DMS153 (cell line): ENCODE data around the gene LMO2.

Source experiments
- DNase-seq: peaks from one replicate; lab custom pipeline; 2025; lab: John Stamatoyannopoulos, UW

LMO2 gene

DNA sequence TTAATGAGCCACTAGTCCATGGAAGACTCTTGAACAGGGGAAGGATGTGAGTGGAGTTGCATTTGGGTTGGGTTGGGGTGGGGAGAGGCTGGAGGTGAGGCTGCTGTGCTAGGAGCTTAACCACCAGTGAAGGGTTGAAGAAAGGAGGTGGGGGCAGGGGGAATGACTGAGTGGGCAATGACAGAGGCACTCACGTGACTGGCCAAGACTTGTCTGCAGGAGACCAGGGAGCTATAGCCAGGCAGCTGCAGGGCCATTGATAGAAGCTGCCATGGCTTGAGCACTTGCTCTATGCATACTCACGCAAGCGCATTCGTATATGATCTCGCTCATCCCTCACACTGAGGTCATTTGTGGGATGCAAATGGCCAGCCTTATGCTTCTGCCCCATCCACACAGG is 4.0 kb downstream of the LMO2 start:
- DNase-seq, result no peak

DNA sequence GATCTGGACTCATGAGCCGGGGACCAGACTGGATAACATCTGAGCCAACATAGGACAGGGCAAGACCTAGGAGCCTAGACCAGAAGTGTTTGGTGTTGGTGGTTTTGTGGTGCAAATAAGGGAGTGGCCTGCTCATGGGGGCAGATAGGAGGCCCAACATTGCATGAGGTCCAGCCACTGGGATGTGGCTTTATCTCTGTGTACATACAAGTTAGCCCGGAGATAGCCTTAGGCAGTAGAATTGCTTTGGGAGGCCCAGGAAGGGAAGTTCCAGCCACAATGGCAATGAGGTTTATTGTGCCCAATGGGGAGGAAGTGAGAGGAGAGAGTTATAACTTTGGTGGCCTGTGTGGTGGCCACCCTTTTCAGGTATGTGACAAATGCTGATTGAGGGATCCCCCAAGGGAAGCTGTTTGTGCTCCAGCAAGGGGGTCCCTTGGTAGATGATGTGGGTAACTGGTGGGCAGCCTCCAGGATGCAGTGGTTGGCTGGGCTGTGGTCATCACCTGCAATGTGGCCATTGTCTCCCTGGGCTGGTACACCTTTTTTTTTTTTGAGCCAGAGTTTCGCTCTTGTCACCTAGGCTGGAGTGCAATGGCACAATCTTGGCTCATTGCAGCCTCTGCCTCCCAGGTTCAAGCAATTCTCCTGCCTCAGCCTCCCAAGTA is 6.4 kb downstream of the LMO2 start:
- DNase-seq, result no peak

DNA sequence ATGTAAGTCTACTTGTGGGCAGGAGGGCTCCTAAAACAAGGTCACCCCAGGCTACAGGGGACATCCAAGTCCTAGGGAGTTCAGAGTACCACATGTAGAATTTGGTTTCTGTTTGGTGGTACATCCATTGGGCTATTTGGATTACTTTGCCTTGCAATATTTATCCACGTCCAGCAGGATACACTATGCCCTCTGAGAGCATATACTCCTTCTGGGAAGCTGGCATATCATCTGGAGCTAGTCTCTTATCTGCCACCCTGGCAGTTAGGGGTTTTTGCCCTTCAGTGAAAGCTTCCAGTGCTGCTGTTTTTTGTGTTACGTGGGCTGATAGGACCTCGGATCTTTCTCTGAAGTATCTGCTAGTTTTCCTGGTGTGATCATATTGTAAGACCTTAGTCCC is 7.3 kb downstream of the LMO2 start:
- no peak for DNase-seq

DNA sequence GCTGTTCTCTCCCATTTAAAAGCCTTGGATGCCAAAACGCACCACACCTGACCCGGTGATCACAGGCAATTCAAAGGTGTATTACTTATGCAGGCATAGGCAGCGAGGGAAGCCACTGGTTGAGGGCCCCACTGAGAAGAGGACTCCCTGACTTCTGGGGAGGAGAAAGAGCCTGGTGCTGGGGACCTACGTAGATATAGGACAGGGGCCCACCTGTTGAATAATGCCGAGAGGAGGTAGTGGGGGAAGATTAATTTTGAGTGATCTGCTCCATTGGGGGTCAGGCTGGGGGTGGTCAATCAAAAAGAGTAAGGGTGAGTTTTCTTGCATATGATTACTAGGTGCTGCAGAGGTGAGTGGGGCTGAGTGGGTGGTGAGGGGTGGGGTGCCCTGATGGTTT is 7.8 kb downstream of the LMO2 start:
- no peak for DNase-seq

DNA sequence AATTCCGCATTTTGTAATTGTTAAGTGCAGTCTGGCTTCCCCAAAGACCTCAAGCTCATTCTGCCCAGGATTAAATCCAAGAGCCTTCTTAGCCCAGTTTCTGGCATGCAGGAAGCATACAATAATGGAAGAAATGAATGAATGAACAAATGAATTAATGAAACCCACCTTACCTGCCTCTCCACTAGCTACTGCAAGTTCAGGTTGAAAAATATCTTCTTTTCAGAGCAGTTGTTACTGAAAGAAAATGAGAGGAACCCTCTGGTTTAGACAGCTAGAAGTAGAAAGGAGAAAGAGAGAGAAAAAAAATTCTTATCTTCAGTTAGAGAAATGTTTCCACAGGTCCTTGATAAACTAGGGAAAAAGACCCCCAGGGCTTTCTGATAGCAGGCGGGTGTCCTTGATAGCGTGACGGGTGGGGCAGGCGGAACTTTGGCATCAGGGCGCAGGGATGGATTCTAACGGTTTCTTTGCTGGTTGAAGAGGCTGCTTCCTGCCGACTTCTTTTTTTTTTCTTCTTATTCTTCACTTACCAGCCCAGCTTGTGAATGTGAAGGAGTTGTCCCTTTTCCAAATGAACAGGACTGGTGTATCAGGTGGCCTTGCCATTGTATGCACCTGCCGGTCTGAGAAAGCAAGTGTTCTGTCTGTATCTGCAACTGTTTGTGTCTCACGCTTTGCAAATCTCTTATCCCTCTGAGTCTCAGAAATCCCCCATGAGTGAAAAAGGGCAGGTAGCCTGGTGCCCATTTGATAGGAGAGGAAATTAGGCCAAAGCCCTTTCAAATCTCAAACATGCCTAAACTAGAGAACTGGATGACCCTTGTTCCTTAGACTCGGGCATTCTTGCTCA is 10.0 kb downstream of the LMO2 start:
- DNase-seq, result no peak

DNA sequence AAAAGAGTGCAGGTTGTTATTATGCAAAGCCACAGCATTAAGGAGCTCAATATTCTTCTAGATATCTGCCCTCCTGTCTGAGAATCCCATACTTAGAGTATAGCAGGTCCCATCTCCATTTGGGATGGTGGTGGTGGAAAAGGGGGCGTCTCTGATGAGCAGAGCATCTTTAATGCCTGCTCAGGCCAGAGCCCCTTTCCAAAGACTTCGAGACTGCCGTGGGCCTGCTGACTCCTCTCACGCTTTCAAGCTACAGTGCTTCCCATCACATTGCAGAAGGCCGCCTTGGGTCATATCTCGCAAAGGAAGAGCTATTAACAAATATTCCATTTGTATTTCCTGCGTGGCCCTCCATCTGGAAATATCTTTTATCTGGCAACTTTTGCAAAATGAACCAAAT is 10.9 kb downstream of the LMO2 start:
- DNase-seq, result no peak

DNA sequence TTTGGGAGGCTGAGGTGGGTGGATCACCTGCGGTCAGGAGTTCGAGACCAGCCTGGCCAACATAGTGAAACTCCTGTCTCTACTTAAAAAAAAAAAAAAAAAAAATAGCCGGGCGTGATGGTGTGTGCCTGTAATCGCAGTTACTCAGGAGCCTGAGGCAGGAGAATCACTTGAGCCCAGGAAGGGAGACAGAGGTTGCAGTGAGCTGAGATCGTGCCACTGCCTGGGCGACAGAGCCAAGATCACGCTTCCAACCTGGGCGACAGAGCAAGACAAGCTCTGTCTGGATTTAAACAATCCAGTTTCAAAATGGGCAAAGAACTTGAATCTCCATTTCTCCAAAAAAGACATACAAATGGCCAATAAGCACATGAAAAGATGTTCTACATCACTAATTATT is 12.5 kb downstream of the LMO2 start:
- no peak for DNase-seq

DNA sequence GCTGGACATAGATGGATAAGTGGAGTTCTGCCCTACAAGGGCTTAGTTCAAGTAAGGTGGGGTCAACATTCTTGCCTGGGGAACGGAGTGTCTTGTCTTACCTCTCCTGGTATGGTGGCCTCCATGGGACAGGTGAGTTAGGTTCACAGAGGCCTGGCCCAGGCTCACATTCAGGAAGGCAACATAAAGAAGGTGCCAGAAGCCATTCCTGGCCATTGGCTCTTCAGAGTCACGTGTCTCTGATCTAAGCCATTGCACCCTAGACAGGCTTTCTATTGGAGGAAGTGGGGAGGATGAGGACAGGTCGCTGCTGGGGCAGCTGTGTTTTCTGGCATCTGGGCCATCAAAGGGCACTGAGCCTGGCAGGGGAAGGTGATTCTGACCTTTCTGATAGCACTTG is 14.8 kb downstream of the LMO2 start:
- no peak for DNase-seq

DNA sequence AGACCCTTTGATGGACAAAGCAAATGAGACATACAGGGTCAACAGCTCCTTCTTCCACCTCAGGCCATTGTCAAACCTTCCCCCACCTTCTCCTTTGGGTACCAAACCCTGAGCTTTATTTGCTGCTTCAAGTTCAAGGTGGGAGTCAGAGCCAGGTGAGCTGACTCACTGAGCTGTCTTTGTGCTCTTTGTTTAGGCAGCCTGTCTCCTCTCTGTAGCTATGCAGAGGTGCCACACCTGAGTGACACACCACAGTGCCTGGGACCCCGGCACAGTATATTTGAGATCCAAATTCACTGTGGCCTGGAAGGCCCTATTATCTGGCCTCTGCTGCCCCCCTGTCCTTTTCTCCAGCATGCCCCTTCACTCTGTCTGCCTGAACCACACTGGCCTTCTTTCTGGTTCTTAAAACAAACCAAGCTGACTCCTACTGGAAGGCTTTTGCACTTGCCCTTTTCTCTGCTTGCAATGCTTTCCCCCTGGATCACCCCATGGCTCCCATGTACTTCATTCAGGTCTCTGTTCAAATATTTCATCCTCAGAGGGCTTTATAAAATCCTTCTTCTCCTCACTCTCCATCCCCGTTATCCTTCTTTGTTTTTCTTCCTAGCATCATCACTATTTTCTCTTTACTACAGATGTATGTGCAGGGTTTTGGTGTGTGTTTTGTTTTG is 16.1 kb downstream of the LMO2 start:
- no peak for DNase-seq

DNA sequence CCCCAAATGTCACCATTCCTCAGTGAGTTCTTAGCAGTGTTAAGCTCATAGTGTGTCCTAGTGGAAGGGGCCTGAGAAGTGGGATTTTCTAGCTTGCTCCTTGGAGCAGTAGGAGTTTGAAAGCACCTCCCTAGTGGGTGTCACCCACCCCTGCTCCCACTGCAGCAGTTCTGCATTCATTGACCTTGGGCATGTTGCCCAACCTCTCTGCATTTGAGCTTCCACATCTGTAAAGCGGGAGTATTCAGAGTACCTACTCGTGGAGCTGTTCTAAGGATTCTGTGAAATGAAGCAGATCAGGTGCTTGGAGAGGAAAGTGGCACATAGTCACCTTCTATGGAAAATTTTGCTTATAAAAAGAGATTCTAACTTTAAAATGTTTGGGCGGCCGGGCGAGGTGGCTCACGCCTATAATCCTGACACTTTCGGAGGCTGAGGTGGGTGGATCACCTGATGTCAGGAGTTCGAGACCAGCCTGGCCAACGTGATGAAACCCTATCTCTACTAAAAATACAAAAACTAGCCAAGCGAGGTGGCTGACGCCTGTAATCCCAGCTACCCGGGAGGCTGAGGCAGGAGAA is 16.9 kb downstream of the LMO2 start:
- no peak for DNase-seq

DNA sequence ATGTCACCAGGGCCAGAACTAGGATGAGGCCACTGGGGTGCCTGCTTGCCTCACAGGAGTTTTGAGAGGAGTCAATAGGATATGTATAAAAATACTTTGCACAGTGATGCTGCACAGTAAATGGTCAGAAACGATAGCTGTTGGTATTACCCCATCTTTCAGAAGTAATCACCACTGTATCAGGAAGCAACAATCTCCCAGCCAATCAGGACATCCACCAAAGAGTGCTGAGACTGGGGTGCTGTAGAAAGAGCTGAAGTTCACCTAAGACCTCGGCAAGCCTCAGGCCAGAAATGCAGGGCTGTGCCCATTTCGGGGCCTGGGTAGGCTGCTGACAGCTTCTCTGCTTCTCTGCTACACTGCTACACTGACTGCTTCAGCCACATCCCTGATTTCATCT is 17.4 kb downstream of the LMO2 start:
- DNase-seq, result no peak

DNA sequence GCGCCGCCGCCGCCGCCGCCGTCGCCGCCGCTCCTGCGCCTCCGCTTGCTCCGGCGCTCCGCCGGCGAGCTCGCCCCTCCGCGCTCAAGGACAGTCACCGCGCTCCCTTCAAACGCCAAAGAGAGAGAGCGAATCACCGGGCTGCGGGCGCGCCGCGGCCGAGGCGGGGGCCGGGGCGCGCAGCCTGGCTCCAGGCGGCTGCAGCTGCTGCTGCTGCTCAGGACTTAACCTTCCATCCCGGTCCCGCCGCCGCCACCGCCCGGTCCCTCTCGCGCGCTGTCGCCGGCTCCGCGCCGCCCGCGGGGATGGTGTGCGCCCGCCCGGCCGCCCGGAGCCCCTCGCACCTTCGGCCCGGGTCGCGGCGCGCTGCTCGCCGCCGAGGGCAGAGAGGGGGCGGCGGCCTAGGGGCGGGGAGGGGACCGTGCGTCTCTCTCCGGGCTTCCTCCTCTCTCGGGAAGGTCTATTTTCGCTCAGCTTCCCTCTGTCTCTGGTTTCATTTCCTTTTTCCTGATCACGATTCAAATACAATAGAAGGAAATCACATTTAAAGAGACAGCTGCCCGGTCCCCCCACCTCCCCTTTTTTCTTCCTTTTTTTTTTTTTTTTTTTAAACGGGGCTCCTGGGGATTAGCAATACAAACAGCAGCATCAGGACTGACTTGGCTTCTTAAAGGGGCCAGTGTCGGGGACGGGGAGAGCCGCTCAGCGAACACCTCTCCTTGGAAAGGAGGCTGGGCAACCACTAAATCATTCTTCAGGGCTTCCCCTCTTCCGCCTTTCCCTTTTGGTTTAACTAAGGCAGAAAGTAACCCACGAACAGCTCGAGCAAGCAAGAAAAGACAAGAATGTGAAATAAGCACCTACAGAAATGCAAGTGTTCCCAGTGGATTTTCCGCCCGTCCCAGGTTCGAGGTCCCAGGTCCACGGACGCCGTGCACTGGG is 22.1 kb downstream of the LMO2 start:
- peak; percentile 42 for DNase-seq

DNA sequence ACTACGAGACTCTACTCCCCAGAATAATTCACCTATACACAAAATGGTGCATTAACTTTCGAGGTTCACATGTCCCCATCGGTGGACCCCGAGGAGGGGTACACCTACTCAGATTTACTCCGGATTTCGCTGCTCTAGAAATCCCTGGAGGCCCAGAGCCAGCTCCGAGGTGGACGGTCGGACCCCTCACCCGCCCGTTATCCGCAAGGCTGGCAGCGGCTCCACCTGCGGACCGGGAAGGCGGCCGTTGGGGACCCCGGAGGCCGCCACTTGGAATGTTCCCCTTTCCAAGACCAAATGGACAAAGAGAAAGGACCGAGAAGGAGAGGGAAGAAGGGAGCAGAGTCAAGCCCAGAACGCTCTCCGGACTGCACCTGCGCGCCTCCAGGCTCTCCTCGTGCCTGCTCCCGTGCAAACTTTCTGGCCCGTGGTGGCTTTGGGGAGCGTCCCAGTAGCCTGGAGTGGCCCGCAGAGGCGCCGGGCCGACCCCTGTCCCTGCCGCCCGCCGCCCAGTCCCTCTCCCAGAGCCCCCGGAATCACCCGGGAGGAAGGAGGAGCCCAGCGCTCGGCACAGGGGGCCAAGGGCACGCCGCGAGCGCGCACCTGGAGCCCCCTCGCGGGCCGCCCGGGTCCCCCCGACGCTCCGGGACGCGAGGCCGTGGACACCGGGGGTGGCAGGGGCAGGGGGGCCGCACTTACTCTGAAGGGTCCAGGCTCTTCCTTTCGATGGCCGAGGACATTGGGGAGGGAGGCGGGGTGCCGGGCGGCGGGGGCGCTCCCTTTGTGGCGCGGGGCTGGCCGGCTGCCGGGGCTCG is 23.0 kb downstream of the LMO2 start:
- DNase-seq, result no peak

DNA sequence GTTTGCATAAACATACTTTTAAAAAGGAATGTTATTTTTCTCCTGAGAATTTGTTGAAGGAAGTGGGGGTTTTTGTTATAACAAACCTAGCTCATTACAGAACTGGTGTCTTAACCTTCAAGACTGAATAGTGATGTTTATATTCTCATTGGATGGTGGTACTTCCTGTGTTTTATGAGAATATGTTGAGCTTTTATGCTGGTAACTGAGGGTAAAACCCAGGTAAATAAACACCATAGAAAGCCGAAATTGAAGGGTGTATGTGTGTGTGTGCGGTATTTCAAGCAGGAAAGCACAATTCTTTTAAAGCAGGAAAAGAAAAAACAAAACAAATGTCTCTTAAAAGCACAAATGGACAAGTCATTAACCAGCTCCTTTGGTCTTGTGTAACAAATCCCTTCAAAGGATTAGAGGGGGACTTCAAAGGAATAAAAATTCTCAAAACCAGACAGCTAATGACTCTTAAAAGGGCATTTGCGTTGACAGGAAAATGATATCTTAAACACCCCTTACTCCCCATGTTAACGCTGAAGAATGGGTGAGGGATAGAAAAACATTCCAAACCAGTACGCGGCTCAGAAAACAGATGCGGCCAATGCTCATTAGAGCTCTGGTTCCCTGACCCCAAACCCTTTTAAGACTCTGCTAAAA is 23.8 kb downstream of the LMO2 start:
- no peak for DNase-seq

DNA sequence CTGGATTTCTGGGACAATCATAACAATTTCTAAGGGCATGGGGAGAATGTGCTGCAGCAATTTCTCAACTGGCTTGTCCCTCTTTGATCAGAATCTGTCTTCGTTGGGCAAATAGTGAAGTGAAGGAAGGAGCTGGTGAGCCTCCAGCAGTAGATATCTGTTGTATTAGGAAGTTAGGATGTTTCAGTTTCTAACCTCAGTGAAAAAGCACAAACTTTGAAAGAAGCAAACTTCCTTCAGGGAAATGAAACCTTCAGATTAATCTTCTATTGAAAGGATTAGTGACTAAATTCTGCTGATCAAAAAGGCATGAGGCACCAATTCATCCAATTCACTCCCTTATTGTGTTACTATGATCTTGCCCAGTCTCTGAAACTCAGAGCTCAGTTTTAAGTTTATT is 24.3 kb downstream of the LMO2 start:
- no peak for DNase-seq

DNA sequence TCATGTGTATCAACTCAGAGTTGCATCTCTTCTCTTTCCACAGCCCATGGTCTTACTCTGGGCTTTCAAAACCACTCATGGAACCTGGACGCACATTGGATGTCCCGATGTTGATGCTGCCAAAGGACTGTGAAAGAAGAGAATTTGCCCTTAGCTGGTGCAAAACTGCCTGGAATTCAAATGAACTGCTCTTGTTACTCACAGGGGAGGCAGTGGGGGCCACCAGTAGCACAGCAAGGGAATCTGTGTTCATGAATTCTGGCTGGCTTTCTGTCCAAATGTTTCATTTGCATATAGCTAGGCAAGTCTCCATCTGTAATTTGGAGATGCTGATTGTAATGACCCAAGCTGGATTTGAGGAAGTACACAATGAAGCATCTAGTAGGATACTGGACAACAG is 24.9 kb downstream of the LMO2 start:
- no peak for DNase-seq

DNA sequence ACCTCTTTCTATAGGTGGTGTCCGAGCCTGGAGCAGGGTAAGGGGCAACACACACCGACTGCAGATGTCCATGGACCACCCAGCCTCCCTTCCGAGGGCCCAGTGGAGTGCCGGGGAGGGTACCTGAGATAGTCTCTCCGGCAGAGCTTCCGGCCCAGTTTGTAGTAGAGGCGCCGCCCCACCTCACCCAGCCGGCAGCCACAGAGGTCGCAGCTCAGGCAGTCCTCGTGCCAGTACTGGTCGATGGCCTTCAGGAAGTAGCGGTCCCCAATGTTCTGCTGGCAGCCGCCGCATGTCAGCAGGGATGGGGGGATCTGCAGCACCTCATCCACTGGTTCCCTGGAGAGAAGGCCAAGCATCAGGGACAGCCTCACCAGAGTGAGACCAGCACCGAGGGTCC is 27.4 kb downstream of the LMO2 start:
- DNase-seq, result no peak

DNA sequence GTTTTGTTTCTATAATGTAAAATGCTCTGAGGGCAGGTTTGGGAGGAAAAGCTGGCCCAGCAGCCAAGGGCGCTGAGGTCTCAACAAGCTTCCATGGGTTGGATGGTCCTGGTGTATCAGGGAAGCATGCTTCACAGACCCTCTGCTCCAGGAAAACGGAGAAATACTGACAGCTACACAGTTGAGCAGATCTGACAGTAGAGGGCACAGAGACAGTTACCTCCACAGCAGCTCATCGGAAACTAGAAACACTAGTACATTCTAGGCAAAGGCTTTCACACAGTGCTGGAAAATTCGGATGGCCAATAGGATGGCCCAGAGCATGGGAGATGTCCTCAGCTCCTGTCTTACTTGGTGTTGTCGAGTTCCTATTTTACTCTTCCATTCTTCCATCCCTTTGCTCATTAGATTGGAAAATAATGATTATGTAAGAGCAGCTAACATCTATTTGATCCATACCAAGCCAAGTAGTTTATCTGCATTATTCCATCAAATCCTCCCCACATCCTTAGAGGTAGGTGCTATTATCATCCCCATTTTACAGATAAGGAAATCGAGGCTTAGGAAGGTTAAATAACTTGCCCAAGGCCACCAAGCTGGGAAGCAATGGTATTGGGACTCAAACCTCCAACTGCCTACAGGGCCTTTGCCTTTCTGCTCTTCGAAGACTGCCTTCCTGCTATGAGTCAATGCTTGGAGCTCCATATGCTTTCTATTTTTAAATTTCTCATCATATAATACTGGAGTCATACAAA is 28.3 kb downstream of the LMO2 start:
- DNase-seq, result no peak

DNA sequence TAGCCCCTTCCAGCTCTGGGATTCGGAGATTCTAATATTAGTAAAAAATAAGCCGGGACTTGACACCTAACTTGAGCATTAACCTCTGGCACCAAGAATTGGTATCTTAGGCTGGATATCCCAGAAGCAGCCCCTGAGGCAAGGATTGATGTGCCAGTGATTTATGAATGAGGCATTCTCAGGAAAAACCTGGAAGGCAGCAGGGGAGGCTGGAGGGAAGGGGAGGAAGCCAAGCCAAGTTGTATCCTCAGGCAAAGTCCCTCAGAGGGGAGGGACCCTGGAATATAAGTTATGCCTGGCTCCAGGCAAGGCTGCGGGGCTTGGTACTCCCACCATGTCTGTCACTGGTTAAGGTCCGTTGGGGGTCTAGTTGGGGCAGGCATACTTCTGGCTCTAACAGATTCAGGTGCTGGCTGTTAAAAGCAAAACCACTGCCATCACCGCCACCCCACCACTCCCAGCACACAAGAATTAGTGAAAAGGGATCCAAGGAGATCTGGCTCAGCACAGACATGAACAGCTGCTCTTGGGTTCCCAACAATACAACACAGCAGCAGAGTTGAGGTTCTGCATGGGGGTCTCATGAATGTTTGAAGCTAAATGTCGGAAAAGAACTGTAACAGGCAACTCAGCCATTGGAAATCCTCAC is 29.8 kb downstream of the LMO2 start:
- no peak for DNase-seq
